ENCODE data around the gene SNX9.
"Not testable (repeated sequence)": the region's sequence is repeated elsewhere in the genome, so short reads cannot be mapped to it uniquely, and the experiment has no call there.

The SNX9 gene

DNA sequence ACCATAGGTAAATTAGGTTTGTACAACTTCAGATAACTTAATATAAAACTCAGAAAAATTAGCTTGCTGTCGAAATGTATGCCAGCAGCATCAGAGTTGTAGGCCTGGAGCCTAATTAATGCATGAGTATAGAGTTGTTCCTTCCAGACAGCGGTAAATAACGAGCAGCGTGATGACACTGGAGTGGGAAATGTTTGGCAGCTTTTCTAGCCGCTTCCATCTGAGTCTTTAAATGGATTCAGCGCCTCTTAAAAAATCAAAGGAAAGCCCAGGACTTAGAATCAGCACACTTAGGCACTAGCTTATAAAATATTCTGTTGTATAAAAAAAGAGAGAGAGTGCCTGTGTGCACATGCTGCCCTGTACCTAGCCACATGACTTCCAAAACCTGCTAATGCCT lies 114.9 kb downstream of the SNX9 start:
- DNase-seq = no peak
- no peak for TF ChIP-seq POLR2A (IDR thresholded peaks at IDR 0.05; ENCODE audit: low read length)
- TF ChIP-seq GATA1 (IDR thresholded peaks at IDR 0.05; ENCODE audit: low read depth, low read length) = no peak

DNA sequence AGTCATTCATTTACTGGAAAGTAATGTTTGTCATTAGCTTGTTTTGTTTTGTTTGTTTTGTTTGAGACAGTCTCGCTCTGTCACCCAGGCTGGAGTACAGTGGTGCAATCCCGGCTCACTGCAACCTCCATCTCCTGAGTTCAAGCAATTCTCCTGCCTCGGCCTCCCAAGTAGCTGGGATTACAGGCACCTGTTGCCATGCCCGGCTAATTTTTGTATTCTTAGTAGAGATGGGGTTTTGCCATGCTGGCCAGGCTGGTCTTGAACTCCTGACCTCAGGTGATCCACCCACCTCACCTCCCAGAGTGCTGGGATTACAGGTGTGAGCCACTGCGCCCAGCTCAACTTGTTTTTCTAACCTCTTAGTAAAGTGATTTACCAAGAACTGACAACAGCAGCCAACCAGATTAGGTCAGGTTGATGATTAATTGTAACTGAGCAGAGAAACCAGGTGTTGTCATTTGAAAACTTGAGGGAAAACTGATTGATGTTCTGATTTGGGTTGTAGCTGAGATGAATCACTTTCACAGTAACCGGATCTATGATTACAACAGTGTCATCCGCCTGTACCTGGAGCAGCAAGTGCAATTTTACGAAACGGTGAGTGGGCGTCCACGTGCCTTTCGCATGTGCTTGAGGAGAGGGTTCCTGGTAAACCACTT lies 117.5 kb downstream of the SNX9 start:
- not testable (repeated sequence) for DNase-seq

DNA sequence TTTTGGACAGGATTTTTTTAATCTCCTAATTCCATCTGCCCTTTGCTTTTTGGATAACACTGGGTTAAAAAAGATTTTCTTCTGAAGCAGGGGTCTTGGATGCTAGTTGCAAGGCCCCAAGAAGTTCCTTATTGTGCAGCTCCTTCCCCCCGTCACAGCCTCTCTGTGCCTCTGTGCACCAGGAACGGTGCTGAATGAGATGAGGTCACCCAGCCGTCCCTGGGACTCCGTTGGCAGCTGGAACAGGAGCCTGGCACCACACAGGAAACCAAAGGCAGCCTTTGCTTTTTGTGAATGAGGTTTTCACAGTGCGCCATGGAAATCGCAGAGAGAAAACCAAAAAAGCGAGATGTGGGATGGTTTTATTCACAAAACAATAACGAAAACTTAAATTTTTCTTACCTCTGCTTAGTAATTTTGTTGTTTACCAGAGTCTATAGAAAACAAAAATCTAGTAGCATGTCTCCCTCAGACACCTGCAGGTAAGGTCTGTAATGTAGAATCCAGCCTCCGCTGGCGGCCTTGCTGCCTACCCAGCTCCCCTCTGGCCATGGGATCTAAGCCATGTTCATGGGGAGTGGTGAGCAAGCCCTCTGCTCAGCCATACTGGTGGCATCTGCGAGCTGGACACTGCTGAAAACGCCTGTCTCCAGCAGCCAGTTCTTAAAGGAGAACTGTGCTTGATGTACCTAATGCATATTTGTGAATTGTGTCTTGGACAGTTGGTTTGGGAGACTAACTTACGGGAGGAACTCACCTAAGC lies 118.2 kb downstream of the SNX9 start:
- TF ChIP-seq GATA1 (IDR thresholded peaks at IDR 0.05; ENCODE audit: low read depth, low read length) (no peak), POLR2A (IDR thresholded peaks at IDR 0.05; ENCODE audit: low read length) (no peak)
- no peak for DNase-seq

DNA sequence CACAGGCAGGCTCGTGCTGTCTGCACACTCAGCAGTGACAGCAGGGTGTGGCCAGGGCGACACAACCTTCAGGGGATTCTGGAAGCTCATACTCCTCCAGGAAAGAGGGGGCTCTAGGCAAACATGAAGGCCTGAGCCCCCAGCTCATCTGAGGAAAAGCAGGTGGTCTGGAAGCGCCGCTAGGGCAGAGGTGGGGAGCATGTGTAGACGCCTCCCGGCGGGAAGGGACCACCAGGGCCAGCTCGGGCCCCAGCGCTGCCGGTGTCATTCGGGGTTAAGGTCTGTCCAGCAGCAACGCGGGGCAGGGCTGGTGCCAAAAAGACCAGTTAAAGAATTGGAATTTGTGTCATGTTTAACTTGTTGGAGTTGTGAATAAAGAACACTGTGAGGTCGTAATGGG lies 119.3 kb downstream of the SNX9 start:
- DNase-seq = no peak
- TF ChIP-seq POLR2A (IDR thresholded peaks at IDR 0.05; ENCODE audit: low read length) (no peak), GATA1 (IDR thresholded peaks at IDR 0.05; ENCODE audit: low read depth, low read length) (no peak)

DNA sequence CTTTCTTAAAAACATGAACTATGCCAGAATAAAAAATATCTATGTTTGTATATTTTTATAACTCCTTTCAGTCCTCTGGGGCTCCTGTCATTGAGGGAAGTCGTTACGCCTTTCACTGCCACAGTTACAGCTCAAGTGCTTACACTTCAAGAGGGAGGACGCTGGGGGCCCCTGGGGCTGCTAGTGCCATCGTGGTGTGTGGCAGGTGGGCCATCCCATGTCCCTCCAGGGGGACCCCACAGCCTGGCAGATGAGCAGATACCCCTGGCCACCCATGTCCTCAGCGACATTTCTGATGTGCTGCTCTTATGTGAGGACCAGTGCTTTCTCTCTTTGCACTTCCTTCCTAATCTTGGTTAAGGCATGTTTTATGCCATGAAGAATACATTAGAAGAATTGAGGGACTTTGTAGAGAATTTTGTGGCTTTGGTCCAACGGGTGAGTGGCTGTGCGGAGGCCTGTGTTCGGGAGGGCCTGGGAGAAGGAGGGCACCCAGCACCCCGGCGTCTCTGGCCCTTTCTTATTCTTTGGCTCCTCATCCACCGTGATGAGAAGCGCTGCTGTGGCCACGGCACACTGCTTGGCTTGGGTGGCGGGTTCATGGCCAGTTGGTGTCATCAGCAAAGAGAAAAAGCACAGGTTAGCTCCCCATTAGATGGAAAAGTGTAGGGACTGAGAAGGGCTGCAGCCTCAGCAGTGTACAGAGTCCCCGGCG lies 120.4 kb downstream of the SNX9 start:
- TF ChIP-seq POLR2A (IDR thresholded peaks at IDR 0.05; ENCODE audit: low read length) = no peak
- no peak for TF ChIP-seq GATA1 (IDR thresholded peaks at IDR 0.05; ENCODE audit: low read depth, low read length)
- DNase-seq = no peak

- TF ChIP-seq POLR2A (IDR thresholded peaks at IDR 0.05; ENCODE audit: low read length) (no peak), GATA1 (IDR thresholded peaks at IDR 0.05; ENCODE audit: low read depth, low read length) (no peak)
Measured at GRCh38 chr6:157943964-157944283, 120.9 kb downstream of the SNX9 start.

DNA sequence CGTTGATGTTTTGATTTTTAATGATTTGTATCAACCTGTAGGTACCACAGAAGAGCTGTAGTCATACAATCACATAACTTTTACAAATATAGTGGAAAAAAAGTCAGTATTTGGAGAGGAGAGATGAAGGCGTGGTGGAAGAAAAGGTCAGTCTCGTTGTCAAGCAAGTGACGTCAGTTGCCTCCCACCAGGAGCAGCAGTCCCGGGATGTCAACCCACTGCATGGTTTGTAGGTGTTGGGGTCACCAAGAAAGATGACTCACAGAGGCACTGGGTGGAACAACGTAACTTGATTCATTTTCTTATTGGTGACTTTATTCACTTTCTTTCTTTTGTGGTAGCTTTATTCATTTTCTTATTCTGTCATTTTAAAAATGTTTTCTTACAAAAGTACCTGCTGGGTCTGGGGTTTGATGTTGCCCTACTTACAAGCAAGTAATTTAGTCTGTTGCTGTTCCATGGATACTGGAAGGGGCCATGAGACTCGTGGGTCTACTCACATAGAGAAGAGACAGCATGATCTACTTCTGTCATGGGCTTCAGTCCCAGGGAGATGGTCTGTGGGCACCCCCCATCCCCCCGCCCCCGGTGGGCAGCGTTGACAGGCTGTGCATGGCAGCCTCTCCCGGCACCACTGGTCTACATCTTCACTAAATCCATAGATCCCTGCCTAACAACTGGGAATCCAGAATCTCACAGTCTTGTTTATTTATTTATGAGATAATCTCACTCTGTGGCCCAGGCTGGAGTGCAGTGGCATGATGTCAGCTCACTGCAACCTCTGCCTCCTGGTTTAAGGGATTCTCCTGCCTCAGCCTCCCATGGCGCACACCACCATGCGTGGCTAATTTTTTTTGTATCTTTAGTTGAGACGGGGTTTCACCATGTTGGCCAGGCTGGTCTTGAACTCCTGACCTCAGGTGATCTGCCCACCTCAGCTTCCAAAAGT lies 122.2 kb downstream of the SNX9 start:
- DNase-seq = peak in 1 of 2 experiments; percentile 32
- TF ChIP-seq POLR2A (IDR thresholded peaks at IDR 0.05; ENCODE audit: low read length) (no peak), GATA1 (IDR thresholded peaks at IDR 0.05; ENCODE audit: low read depth, low read length) (no peak)

More at GRCh38 chr6:157943964-157944283, 120.9 kb downstream of the SNX9 start:
- DNase-seq = no peak

DNA sequence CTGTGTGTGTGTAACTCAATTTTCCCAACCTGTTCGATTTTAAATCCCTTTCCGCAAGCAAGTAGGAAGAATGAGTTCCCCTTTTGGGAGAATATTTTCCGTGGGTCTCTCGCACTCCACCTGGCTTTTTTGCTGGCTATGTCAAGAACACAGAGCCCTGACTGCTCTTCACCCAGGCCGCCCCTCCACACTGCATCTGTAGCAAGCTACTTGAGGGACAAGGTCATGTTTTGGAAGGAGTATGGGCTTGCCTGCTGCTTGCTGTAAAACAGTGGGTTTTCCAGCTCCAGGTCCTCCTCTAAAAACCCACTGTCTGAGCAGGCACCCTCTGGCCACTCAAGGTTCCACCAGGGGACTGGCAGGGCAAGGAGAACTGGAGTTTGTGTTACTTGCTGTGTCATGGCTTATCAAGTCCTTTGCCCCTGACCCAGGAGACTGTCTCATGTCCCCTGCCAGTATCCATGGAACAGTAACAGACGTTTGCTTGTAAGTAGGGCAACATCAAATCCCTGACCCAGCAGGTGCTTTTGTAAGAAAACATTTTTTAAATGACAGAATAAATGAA lies 123.1 kb downstream of the SNX9 start:
- DNase-seq = peak; percentile 35 to 50
- TF ChIP-seq POLR2A (IDR thresholded peaks at IDR 0.05; ENCODE audit: low read length) = no peak
- TF ChIP-seq GATA1 (IDR thresholded peaks at IDR 0.05; ENCODE audit: low read depth, low read length) = no peak

- no peak for TF ChIP-seq POLR2A (IDR thresholded peaks at IDR 0.05; ENCODE audit: low read length)
- TF ChIP-seq GATA1 (IDR thresholded peaks at IDR 0.05; ENCODE audit: low read depth, low read length) = no peak
- DNase-seq = peak; percentile 74 to 79
Measured at GRCh38 chr6:157946865-157947532, 124.0 kb downstream of the SNX9 start.

GRCh38 chr6:157950899-157951298 lies 127.9 kb downstream of the SNX9 start:
- not testable (repeated sequence) for DNase-seq

GRCh38 chr6:157951828-157952227 lies 128.8 kb downstream of the SNX9 start:
- DNase-seq = no peak
- no peak for TF ChIP-seq GATA1 (IDR thresholded peaks at IDR 0.05; ENCODE audit: low read depth, low read length)
- TF ChIP-seq POLR2A (IDR thresholded peaks at IDR 0.05; ENCODE audit: low read length) = no peak

GRCh38 chr6:157952861-157953351 lies 129.9 kb downstream of the SNX9 start:
- no peak for TF ChIP-seq POLR2A (IDR thresholded peaks at IDR 0.05; ENCODE audit: low read length)
- TF ChIP-seq GATA1 (IDR thresholded peaks at IDR 0.05; ENCODE audit: low read depth, low read length) = no peak

GRCh38 chr6:157953580-157954091 lies 130.6 kb downstream of the SNX9 start:
- TF ChIP-seq POLR2A (IDR thresholded peaks at IDR 0.05; ENCODE audit: low read length) (no peak), GATA1 (IDR thresholded peaks at IDR 0.05; ENCODE audit: low read depth, low read length) (no peak)
- no peak for DNase-seq

More at GRCh38 chr6:157952861-157953351, 129.9 kb downstream of the SNX9 start:
- DNase-seq = no peak
